ENCODE data around the gene MYL6B.

The MYL6B gene

DNA sequence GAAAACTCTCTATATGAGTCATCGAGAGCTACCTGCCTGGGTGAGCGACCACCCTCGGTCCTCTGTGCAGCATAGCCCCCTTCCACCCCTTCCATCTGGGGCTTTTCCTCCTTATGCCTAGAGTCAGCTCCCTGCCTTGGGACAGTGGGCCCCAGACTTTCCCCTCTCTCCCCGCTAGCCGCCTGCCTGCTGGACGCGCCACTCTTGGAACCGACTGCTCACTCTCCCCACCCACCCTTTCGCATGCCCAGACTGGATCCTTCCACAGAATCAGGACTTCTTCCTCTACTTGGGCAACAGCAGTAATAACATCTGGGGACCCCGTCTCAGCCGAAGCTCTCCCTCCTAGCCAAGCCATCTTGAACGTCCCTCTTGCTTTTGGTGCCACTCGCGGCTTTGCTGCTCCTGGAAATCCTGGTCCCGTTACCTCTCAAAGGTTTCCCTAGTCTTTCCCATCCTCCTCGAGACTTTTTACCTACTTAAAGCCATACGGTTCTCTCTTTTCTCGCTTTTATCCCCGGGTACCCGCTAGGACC, 23.6 kb upstream of the MYL6B start:
- Mint-ChIP-seq H3K36me3 (ENCODE audit: low read depth) (peaks cover 66% of the 10 kb centered on the region), H3K27ac (peak overlapping the region; percentile 85), H3K4me3 (peak overlapping the region; percentile 98), H3K27me3 (no peaks in the 10 kb centered on the region), H3K9me3 (no peaks in the 10 kb centered on the region), H3K4me1 (ENCODE audit: low read depth) (peaks cover 68% of the 10 kb centered on the region)
- intact Hi-C loops (cut with micrococcal nuclease) = loop anchor here (1.0 kb wide), 2 partner anchors 24 to 30 kb away; partner anchors contain the start of genes MYL6 and PA2G4

DNA sequence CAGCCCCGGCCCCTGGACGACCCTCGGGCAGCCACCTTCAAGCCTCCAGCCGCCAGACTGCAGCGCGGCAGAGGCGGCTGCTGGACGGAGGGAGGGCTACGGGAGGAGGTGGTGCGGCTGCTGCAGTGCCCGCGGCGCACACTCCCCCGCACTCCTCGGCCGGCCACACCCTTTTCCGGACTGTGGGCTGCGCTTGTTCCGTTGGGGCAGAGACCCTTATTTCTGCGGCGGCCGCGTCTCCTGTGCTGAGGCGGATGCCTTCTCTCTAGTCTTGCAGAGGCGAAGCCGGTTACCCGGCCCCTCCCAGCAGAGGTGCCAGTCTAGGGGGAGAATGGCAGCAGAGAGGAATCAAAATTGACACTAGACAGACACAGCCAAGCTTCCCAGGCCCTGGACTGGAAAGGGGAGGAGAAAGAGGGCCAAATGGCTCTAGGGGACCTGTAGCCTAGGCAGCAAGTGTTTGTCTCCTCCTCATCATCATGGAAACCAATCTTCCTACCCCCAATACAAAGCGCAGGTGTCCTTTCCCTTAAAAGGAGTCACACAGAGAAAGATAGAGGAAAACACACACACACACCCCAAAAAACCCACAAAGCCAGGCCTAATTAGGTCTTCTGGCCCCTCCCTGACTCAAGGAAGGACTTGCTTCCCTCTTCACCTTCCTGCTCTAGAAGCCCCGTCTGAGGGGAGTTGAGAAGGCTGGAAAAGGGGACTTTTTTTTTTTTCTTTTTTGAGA, 23.0 kb upstream of the MYL6B start:
- Mint-ChIP-seq H3K4me3 (peak overlapping the region; percentile 98), H3K27ac (peak overlapping the region; percentile 85), H3K27me3 (no peaks in the 10 kb centered on the region), H3K36me3 (ENCODE audit: low read depth) (peaks cover 66% of the 10 kb centered on the region), H3K9me3 (no peaks in the 10 kb centered on the region), H3K4me1 (ENCODE audit: low read depth) (peaks cover 62% of the 10 kb centered on the region)
- intact Hi-C loops (cut with micrococcal nuclease) = no loop called here

DNA sequence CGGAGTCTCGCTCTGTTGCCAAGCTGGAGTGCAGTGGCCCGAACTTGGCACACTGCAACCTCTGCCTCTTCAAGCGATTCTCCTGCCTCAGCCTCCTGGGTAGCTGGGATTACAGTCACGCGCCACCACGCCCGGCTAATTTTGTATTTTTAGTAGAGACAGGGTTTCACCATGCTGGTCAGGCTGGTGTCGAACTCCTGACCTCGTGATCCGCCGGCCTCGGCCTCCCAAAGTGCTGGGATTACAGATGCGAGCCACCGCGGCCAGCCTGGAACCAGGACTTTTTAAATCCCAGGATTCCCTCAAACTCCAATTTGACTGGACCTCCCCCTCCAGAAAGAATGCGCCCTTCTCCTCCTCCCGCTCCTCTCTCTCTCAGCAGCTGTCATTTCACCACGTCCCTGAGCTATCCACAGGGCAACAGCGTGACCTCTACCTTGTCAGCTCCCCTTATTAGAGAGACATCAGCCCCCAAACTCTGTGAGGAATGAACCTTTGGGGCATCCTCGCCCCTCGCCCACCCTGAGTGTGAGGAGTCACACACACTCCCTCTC, 22.4 kb upstream of the MYL6B start:
- no peaks in the 10 kb centered on the region for H3K9me3 Mint-ChIP-seq
- peak overlapping the region; percentile 85 for H3K27ac Mint-ChIP-seq
- peak overlapping the region; percentile 98 for H3K4me3 Mint-ChIP-seq
- intact Hi-C loops (cut with micrococcal nuclease) = no loop called here
- peaks cover 71% of the 10 kb centered on the region for H3K36me3 Mint-ChIP-seq (ENCODE audit: low read depth)
- no peaks in the 10 kb centered on the region for H3K27me3 Mint-ChIP-seq
- peaks cover 59% of the 10 kb centered on the region for H3K4me1 Mint-ChIP-seq (ENCODE audit: low read depth)

DNA sequence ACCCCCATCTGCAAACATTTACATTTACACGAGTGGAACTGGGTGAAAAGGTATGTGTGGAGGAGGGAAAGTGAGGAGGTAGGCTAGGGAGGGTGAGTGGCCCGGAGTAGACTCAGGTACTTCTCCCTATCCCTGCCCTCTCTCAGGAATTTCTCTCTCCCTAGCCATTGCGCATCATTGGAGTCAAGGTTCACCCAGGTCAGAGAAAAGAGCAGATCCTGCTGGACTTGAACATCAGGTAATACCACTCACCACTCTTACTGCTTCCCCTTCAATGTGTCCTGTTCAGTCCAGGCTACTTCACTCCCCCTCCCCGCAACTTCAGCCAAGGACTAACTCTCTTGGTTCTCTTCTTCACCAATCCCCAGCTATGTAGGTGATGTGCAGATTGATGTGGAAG, 21.5 kb upstream of the MYL6B start:
- no peak overlapping the region for H3K27ac Mint-ChIP-seq
- no peaks in the 10 kb centered on the region for H3K27me3 Mint-ChIP-seq
- H3K4me1 Mint-ChIP-seq (ENCODE audit: low read depth) = peaks cover 59% of the 10 kb centered on the region
- H3K4me3 Mint-ChIP-seq = no peak overlapping the region
- H3K36me3 Mint-ChIP-seq (ENCODE audit: low read depth) = peaks cover 79% of the 10 kb centered on the region
- no peaks in the 10 kb centered on the region for H3K9me3 Mint-ChIP-seq
- intact Hi-C loops (cut with micrococcal nuclease) = no loop called here

DNA sequence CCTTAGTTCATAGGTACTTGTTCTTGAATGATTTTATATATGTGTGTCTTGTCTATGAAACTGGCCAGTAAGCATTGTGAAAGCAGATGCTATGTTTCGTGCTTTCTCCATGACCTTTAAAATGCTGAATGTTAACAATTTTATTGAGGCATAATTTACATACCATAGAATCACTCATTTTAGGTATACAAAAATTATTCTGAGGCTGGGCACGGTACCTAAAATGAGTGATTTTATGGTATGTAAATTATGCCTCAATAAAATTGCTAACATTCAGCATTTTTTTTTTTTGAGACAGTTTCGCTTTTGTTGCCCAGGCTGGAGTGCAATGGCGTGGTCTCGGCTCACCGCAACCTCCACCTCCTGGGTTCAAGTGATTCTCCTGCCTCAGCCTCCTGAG, 17.5 kb upstream of the MYL6B start:
- Mint-ChIP-seq H3K27ac (no peak overlapping the region), H3K36me3 (ENCODE audit: low read depth) (peaks cover 100% of the 10 kb centered on the region), H3K27me3 (no peaks in the 10 kb centered on the region), H3K9me3 (no peaks in the 10 kb centered on the region), H3K4me1 (ENCODE audit: low read depth) (peaks cover 28% of the 10 kb centered on the region), H3K4me3 (no peak overlapping the region)
- intact Hi-C loops (cut with micrococcal nuclease) = no loop called here

DNA sequence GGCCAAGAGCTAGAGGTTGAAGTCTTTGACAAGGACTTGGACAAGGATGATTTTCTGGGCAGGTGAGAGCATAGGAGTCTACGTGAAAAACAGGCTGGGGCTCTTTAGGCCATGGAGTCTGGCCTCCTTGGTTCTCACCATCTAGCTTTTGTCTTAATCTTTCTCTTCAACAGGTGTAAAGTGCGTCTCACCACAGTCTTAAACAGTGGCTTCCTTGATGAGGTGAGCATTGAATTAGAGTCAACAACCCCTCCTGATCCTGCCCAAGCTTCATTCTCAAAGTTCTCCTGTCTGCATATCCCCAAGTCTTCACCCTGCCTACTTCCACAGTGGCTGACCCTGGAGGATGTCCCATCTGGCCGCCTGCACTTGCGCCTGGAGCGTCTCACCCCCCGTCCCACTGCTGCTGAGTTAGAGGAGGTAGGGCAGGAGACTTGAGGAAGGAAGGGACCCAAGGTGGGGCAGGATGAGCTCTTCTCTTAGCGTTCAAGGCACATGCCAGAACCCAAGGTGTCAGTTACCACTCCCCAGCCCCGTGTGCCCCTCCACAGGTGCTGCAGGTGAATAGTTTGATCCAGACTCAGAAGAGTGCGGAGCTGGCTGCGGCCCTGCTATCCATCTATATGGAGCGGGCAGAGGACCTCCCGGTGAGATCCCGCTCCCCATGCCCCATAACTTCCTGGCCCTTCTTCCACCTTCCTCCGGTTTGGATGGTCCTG, 14.4 kb upstream of the MYL6B start:
- H3K4me1 Mint-ChIP-seq (ENCODE audit: low read depth) = peaks cover 27% of the 10 kb centered on the region
- H3K36me3 Mint-ChIP-seq (ENCODE audit: low read depth) = peaks cover 100% of the 10 kb centered on the region

DNA sequence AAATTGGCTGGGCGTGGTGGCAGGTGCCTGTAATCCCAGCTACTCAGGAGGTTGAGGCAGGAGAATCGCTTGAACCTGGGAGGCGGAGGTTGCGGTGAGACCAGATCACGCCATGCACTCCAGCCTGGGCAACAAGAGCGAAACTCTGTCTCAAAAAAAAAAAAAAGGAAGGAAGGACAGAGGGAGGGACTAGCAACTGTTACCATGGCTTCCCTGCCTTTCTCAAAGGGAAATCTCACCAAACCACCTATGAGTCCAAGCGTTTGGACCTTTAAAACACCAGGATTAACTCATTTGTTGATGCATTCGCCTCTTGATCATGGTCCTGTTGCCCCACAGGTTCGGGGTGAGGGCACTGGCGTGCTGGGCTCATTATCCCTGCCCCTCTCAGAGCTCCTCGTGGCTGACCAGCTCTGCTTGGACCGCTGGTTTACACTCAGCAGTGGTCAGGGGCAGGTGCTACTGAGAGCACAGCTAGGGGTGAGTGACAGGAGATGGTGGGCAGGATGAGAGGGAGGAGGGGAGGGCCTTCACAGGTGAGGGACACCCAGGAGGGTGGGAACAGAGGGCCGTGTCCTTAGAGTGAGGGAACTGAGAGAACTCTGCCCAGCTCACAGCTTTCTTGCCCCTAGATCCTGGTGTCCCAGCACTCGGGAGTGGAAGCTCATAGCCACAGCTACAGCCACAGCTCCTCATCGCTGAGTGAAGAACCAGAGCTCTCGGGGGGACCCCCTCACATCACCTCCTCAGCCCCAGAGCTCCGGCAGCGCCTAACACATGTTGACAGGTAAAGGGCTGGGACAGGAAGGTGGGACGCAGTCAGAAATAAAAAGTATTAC, 10.2 kb upstream of the MYL6B start:
- H3K4me1 Mint-ChIP-seq (ENCODE audit: low read depth) = peaks cover 47% of the 10 kb centered on the region
- H3K27me3 Mint-ChIP-seq = no peaks in the 10 kb centered on the region
- H3K9me3 Mint-ChIP-seq = no peaks in the 10 kb centered on the region
- no peak overlapping the region for H3K4me3 Mint-ChIP-seq
- H3K27ac Mint-ChIP-seq = peak overlapping the region; percentile 57
- peaks cover 86% of the 10 kb centered on the region for H3K36me3 Mint-ChIP-seq (ENCODE audit: low read depth)
- intact Hi-C loops (cut with micrococcal nuclease) = no loop called here

More for the DNA sequence above, 14.4 kb upstream of the MYL6B start:
- no peak overlapping the region for H3K4me3 Mint-ChIP-seq
- intact Hi-C loops (cut with micrococcal nuclease) = no loop called here
- no peaks in the 10 kb centered on the region for H3K27me3 Mint-ChIP-seq
- no peaks in the 10 kb centered on the region for H3K9me3 Mint-ChIP-seq
- H3K27ac Mint-ChIP-seq = no peak overlapping the region

DNA sequence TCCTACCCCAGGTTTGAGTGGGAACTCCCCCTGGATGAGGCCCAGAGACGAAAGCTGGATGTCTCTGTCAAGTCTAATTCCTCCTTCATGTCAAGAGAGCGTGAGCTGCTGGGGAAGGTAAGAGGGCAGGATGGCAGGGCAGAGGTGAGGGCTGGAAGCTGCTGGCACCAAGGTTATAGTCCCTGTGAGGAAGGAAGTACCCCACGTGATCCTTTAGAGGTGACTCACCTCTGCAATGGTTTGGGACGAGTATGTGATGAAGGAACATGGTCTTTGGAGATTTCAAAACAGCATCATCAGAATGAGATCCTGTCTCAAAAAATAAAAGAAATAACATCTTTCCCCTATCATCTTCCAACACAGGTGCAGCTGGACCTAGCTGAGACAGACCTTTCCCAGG, 9.2 kb upstream of the MYL6B start:
- Mint-ChIP-seq H3K36me3 (ENCODE audit: low read depth) (peaks cover 75% of the 10 kb centered on the region), H3K4me1 (ENCODE audit: low read depth) (peaks cover 47% of the 10 kb centered on the region), H3K27me3 (no peaks in the 10 kb centered on the region), H3K9me3 (no peaks in the 10 kb centered on the region), H3K27ac (peak overlapping the region; percentile 57), H3K4me3 (no peak overlapping the region)
- intact Hi-C loops (cut with micrococcal nuclease) = no loop called here

DNA sequence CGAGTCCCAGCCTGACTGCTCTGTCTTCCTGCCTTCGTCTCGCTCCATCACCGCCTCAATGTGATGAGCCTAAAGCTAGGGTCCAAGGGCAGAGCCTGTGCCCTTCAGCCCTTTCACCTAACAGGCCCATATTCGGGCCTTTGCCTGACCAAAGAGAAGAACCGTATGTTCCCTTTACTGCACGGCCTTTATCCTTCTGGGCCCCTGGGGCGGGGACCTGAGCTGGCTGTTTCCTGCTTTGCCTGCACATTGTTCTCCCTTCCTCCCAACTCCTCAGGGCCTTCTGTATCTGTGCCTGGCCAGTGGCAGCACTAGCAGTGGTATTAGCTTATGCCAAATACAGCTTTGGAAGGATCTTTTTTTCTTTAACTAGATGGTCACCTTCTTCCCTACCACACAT, 8.5 kb upstream of the MYL6B start:
- intact Hi-C loops (cut with micrococcal nuclease) = no loop called here
- Mint-ChIP-seq H3K4me1 (ENCODE audit: low read depth) (peaks cover 47% of the 10 kb centered on the region), H3K36me3 (ENCODE audit: low read depth) (peaks cover 69% of the 10 kb centered on the region), H3K9me3 (no peaks in the 10 kb centered on the region), H3K27me3 (no peaks in the 10 kb centered on the region), H3K4me3 (no peak overlapping the region), H3K27ac (peak overlapping the region; percentile 57)

DNA sequence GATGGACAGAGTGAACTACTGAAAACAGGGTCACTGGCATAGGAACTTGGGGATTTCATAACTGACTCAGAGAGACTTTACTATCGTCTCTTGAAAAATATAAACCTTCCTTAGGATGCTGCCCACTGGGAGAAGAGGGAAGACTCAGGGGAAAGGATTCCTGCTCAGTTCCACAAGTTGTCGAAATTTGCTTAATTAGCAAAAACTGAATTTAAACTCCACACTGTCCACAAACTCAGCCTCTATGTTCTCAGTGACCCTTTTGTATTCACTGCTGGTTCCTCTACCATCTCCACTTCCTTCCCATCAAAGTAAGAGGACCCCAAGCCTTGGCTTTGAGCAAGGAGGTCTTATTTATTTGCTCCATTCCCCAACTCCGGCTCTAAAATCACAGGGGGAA, 7.2 kb upstream of the MYL6B start:
- Mint-ChIP-seq H3K27me3 (no peaks in the 10 kb centered on the region), H3K4me3 (no peak overlapping the region), H3K36me3 (ENCODE audit: low read depth) (peaks cover 64% of the 10 kb centered on the region), H3K4me1 (ENCODE audit: low read depth) (peaks cover 51% of the 10 kb centered on the region), H3K27ac (no peak overlapping the region), H3K9me3 (no peaks in the 10 kb centered on the region)
- intact Hi-C loops (cut with micrococcal nuclease) = no loop called here

DNA sequence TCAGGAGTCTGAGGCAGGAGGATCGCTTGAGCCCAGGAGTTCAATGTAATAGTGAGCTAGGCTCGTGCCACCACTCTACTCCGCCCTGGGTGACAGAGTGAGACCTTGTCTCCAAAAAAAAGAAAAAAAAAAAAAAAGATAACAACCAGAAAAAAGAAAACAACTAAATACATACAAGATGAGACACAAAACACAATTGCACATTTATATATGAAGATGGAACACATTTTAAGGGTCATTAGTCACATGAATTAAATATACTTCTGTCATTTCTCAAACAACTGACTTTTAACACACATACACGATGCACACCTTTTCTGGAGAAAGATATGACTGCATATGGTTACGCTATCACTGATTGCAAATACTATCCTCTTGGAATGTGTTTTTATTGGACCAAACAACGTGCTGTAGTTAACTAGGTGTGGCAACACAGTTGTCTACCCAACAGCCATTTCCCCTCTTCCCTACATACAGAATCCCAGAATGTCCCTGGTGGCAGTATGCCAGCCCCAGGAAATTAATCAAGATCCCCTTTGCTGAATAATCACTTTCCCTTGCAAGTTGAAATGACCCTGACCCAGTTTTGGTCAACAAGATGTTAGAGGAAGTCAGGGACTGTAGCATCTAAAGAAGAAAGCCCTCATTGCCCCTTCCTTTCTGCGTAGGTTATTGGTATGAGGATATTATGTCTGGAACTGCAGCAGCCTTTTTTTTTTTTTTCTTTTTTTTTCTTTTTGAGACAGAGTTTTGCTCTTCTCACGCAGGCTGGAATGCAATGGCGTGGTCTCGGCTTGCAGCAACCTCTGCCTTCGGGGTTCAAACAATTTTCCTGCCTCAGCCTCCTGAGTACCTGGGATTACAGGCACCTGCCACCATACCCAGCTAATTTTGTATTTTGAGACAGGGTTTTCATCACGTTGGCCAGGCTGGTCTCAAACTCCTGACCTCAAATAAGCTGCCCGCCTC, 5.6 kb upstream of the MYL6B start:
- Mint-ChIP-seq H3K4me3 (no peak overlapping the region), H3K4me1 (ENCODE audit: low read depth) (peaks cover 50% of the 10 kb centered on the region), H3K36me3 (ENCODE audit: low read depth) (peaks cover 52% of the 10 kb centered on the region), H3K9me3 (no peaks in the 10 kb centered on the region), H3K27ac (no peak overlapping the region), H3K27me3 (no peaks in the 10 kb centered on the region)
- intact Hi-C loops (cut with micrococcal nuclease) = no loop called here

DNA sequence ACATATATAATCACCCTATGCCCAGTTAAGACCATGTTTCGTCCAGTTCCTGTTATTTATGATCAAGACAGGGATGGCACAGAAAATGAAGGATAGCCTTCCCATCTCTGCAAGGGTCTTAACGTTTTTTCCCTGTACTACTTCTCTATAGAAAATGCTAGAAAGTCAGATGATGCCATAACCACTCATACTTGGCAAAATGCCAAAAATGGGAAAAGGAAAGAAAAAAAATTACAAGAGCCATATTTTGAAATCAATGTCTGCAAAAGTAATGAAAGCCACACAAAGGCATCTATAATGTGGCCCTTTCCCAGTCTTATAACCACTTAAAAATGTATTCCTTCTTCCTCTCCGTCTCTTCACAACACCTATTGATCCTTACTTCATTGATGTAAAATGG, 1.8 kb upstream of the MYL6B start:
- peaks cover 52% of the 10 kb centered on the region for H3K4me1 Mint-ChIP-seq (ENCODE audit: low read depth)
- peak overlapping the region; percentile 94 for H3K27ac Mint-ChIP-seq
- H3K9me3 Mint-ChIP-seq = no peaks in the 10 kb centered on the region
- peaks cover 27% of the 10 kb centered on the region for H3K36me3 Mint-ChIP-seq (ENCODE audit: low read depth)
- intact Hi-C loops (cut with micrococcal nuclease) = no loop called here
- no peaks in the 10 kb centered on the region for H3K27me3 Mint-ChIP-seq
- no peak overlapping the region for H3K4me3 Mint-ChIP-seq

DNA sequence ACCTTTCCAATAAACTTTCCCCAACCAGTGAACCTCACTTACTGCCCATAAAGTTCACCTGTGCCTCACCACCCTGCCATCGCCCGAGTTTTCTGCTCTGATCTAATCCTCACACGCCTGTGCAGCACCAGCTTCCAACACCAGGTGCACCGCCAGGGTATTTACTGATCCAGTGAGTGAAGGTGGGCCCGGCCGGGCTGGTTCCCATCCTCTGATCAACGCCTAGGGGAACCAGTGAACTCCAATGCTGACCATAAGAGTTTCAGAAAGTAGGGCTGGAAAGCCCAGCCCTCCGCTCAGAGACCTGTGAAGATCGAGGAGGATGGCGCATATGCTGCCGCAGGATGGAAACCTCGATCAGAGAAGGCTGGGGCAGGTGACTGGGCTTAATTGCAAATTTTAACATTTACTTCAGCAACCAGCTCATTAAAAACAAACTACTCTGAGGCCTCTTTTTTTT, 685 bp upstream of the MYL6B start:
- Mint-ChIP-seq H3K27ac (peak overlapping the region; percentile 94), H3K27me3 (no peaks in the 10 kb centered on the region), H3K4me3 (peak overlapping the region; percentile 88), H3K36me3 (ENCODE audit: low read depth) (peaks cover 28% of the 10 kb centered on the region), H3K4me1 (ENCODE audit: low read depth) (peaks cover 51% of the 10 kb centered on the region), H3K9me3 (no peaks in the 10 kb centered on the region)
- intact Hi-C loops (cut with micrococcal nuclease) = no loop called here
